Choroid plexus epithelial cell (primary cell): ENCODE results near the gene PSMD8.
"Not testable (repeated sequence)": the region's sequence is repeated elsewhere in the genome, so short reads cannot be mapped to it uniquely, and the experiment has no call there.

Experiments
- DNase-seq: peaks from one replicate; pipeline ENCODE4 v3.0.0-alpha.2; 2010; ENCODE audit warnings: low read depth
- H3K4me3 ChIP-seq: 2 replicates; pipeline ENCODE4 v1.5.1; 2011; ENCODE audit warnings: low read depth, mild to moderate bottlenecking, control low read depth, low read length, moderate library complexity
- TF ChIP-seq, protein P1 (sequence below): conservative IDR thresholded peaks from 2 replicates; pipeline ENCODE4 v1.5.1; 2011; ENCODE audit warnings: low read depth, mild to moderate bottlenecking, control low read depth, inconsistent platforms, low read length, moderate library complexity

The PSMD8 gene

DNA sequence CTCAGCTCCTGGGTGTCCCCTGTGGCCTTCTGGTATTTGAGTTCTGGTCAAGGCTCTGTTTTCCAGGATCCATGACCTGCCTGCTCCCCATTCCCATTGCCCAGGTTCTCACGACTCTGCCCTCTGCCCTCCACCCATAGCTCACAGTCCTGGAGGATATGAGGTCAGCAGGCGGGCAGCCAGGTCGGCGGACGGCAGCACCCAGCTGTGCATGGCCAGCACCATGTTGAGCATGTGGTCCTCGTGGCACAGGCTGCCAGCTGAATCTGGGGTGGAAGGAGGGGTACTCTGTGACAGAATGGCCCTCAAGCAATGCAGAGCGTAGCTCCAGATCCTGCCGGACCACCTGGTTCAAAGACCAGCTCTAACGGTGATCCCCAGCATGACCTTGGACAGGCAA, 46.6 kb downstream of the PSMD8 start:
- TF ChIP-seq, protein P1, sequence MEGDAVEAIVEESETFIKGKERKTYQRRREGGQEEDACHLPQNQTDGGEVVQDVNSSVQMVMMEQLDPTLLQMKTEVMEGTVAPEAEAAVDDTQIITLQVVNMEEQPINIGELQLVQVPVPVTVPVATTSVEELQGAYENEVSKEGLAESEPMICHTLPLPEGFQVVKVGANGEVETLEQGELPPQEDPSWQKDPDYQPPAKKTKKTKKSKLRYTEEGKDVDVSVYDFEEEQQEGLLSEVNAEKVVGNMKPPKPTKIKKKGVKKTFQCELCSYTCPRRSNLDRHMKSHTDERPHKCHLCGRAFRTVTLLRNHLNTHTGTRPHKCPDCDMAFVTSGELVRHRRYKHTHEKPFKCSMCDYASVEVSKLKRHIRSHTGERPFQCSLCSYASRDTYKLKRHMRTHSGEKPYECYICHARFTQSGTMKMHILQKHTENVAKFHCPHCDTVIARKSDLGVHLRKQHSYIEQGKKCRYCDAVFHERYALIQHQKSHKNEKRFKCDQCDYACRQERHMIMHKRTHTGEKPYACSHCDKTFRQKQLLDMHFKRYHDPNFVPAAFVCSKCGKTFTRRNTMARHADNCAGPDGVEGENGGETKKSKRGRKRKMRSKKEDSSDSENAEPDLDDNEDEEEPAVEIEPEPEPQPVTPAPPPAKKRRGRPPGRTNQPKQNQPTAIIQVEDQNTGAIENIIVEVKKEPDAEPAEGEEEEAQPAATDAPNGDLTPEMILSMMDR = no peak
- no peak overlapping the region for H3K4me3 ChIP-seq
- DNase-seq = no peak

DNA sequence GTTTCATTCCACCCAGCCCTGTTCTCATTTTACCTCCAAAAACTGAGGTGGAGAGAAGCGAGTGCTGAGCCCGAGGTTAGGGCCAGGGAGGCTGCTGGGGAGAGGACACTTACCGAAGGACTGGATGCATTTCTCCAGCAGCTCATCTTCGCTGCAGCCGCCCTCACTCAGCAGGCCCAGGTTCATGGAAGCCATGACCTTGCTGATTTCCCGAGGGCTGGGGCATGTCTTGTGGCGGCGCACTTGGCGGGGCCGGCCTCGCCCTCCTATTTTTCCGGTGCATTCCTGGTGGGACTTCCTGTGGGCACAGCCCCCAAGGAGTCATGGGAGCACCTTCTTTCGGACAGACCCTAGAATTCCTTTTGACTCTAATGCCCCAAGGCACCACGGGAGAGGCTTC, 47.5 kb downstream of the PSMD8 start:
- TF ChIP-seq, protein P1 = no peak
- H3K4me3 ChIP-seq = no peak overlapping the region

DNA sequence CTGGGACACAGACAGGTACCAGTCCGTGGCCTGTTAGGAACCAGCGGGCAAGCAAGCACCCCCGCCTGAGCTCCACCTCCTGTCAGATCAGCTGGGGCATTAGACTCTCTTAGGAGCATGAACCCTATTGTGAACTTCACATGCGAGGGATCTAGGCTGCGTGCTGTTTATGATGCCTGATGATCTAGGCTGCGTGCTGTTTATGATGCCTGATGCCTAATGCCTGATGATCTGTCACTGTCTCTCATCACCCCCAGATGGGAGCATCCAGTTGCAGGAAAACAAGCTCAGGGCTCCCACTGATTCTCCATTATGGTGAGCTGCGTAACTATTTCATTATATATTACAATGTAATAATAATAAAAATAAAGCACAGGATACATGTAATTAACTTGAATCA, 48.1 kb downstream of the PSMD8 start:
- H3K4me3 ChIP-seq = no peak overlapping the region
- DNase-seq = no peak
- TF ChIP-seq, protein P1 = no peak

More for the DNA sequence above, 47.5 kb downstream of the PSMD8 start:
- no peak for DNase-seq

DNA sequence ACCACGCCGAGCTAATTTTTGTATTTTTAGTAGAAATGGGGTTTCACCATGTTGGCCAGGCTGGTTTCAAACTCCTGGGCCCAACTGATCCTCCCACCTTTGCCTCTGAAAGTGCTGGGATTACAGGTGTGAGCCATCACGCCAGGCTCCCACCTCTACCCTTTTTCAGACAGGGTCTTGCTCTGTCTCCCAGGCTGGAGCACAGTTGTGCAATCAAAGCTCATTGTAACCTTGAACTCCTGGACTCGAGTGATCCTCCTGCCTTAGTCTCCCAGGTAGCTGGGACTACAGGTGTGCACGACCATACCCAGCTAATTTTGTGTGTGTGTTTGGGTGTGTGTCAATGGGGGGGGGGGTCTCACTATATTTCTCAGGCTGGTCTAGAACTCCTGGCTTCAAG, 49.9 kb downstream of the PSMD8 start:
- H3K4me3 ChIP-seq = no peak overlapping the region
- TF ChIP-seq, protein P1 = no peak
- no peak for DNase-seq

DNA sequence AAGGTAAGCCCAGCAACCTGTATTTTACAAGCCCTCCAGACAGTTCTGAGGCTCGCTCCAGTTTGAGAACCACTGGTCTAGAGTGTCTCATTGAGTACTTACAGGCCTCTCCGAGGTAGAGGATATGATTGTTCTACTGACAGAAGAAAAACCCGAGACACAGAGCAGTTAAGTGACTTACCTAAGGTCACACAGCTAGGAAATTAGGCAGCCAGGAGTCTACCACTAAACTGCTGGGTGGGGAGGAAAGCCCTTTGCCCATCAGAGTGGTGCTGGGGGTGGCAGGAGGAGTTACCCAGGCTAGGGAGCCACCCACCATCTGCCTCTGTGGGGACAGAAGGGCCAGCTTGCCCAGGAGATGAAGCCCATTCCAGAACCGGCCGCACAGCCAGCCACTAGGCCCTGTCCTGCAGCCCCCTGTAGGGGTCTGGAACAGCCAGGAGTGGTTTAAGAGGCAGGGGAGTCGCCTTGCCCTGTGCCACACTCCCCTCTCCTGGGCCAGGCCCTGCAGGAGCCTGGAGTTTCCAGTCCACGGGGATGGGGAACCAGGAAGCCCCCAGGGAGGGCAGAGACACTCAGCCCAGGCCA, 50.9 kb downstream of the PSMD8 start:
- no peak for DNase-seq
- TF ChIP-seq, protein P1 = no peak
- no peak overlapping the region for H3K4me3 ChIP-seq

DNA sequence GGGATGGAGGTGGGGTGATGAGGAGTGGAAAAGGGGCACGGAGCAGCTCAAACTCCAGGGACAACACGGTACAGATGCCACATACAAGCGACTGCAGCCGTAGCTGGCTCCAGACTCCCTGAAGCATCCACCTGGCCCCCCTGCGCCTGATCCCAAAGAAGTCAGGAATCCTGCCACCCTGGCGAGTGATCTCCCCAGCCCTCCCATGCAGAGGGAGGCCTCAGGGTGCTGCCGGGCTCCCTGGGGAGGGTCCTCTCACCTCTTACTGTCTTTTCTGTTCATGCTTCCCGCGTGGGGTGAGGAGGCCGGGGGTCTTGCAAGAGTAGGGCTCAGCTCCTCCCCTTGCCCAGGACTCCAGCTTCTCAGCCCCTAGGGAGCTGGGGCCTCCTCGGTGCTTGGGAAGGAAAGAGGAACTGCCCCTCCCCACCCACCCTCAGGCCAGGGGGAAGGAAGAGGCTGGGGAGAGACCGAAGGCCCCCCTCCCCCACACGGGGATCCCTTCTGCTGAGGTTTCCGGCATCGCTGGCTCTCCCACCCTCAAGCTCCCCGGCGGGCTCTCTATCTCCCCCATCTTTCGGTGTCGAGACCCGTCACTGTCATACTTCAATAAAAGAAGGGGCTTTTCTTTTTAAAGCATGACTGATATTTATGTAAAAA, 51.6 kb downstream of the PSMD8 start, which contains the start of gene RASGRP4:
Gene RASGRP4 (minus strand): TSS at position 410 of the 657 bp plus-strand sequence. CDS start 128 bp downstream, at position 282.
- no peak for DNase-seq
- H3K4me3 ChIP-seq = no peak within 1 kb of the TSS
- TF ChIP-seq, protein P1 = no peak

DNA sequence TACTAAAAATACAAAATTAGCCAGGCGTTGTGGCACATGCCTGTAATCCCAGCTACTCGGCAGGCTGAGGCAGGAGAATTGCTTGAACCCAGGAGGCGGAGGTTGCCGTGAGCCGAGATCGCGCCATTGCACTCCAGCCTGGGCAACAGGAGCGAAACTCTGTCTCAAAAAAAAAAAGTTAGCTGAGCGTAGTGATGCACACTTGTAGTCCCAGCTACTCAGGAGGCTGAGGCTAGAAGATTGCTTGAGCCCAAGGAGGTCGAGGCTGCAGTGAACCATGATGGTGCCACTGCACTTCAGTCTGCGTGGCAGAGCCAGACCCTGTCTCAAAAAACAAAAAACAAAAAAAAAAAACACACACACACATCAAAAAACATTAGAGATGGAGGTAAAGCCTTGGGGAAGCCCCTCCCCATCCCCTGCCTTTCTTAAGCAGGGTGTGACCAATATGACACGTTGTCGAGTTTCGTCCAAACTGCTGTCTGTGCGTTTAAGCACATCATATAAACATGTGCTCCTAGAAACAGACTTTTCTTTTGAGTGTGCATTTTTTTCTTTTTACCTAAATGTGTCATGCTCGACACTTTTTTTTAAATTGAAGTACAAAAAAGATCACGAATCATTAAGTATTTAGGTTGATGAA, 52.8 kb downstream of the PSMD8 start:
- not testable (repeated sequence) for H3K4me3 ChIP-seq, DNase-seq
